Jurkat, Clone E6-1 (cell line): ENCODE results near the gene RCC1.
A peak's percentile ranks its signal among the peaks of the same experiment; 100 is the strongest.
"Not testable (repeated sequence)": the region's sequence is repeated elsewhere in the genome, so short reads cannot be mapped to it uniquely, and the experiment has no call there.

Source experiments
- DNase-seq: peaks from one replicate; pipeline ENCODE4 v3.0.0-alpha.2; 2011; ENCODE audit warnings: low read depth, low spot score
- H3K4me3 ChIP-seq: 2 replicates; pipeline ENCODE4 v1.5.1; 2011; ENCODE audit warnings: mild to moderate bottlenecking, low read length, control low read depth, moderate library complexity

RCC1 gene

DNA sequence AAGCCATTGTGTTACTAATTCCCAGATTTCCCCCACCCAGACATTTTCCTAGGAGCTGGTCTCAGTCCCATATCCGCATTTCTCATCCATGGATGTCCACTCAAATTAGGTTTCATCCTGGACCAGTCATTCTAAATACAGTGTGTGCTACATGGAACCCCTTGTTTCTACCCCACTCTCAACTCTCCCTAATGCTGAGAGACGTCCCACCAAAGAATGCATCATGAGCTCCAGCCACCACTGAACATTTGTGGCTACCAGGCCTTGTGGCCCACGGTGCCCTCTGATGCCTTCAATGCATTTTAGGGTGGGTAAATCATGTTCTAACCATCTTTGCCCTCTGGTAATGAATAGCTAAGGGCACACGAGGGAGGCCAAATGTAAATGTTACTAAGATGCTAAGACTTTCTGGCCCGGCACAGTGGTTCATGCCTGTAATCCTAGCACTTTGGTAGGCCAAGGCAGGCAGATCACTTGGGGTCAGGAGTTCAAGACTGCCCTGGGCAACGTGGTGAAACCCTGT is 72.9 kb downstream of the RCC1 start:
- H3K4me3 ChIP-seq = no peak overlapping the region
- no peak for DNase-seq

DNA sequence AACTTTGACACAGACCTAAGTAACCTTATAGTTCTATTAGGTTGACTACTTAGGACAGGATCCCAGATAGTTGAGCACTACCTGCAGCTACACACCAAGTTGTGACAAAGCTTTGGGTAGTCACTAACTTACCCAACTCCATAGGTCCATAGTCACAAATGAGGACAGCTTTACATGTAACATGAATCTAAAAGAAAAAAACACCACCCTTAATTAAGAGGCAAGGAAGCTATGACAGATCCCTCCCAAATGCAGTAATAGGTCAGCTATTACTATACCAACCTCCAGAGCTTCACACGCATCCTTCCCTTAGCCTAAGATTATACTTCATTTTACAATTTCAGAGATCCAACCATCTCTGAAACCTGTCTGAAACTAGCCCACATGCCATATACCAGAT is 73.6 kb downstream of the RCC1 start:
- no peak for DNase-seq
- H3K4me3 ChIP-seq = no peak overlapping the region

DNA sequence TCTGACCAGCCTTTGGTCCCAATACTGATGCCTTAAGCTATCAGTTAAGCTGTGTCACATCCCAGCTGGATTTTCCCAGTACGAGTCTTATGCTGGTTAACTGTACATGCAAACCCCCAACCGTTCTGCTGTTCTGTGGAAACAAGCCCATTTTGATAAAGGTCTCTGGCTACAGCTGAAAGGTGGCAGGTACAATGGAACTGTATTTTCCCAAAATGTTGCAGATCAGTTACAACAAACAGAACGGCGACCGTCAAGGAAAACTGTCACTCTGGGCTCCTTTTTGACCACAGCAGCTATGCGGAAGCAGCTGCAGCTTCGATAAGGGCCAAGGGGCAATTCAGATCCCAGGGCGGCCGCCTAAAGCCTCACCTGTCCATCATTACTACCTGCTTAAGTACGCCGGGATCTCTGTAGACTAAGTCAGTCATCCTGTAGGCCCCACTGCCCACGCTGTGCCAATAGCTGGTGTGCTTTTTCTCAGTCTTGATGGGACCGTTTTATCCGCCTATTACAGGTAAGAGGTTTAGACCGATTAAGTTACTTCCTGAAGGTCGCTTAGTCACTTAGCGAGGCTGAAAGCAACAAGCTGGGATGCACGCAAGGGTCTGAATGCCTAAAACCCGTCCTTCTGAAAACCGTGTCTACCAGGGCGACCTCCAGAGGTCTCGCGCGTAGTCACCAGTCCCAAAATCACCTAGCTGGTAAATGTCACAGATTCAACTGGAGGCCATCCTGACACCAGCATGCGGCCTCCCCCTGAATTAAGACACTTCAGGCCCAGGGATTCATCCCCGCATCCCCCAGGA is 75.1 kb downstream of the RCC1 start:
- DNase-seq = peak; percentile 44
- peak overlapping the region; percentile 78 for H3K4me3 ChIP-seq

DNA sequence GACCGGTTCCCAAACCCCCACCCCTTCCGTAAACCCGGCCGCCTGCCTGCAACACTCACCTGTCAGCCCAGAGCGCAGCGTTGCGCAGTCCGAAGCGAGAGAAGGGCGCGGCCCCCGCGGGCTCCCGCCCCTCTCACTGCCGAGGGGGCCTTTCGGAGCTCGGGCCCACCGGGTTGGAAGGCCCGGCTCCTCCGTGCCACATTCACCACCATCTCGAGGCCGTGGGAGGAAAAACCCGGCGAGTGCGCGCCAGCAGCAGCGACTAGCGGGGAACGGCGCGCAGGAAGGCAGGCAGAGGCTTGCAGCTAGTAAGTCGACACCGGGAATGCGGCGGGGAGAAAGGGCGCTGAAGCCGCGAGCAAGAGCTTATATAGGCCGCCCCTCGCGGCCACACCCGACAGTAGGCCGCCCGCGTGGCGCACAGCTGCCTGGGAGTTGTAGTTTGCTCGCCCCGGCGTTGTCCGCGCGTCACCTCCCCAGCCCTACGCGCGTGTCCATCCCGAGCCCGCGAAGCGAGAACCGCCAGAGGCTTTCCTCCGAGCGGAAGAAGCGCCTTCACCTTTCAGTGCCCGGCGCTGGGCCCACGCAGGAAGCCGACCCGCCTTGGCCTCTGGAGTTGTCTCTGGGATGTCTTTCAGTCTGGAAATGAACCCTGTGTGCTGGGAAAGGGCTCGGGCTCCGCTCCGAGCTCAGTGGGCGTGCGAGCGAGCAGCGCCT is 75.8 kb downstream of the RCC1 start:
- H3K4me3 ChIP-seq = peak overlapping the region; percentile 78
- DNase-seq = peak; percentile 93

DNA sequence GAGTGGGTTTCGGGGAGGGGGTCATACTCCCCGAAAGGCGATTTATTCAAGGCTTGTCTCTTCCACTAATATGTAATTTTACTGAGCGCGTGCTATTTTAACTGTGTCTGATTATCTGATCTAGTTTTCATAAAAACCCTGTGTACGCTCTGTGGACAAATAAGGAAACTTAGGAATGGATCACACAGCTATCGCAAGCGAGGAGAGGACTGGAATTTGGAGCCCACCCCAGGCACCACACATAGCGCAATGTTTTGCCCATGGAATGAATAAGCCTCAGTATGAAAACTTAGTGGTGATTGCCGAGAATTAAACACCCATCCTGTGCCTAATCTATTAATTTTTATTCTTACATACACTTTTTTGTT is 76.4 kb downstream of the RCC1 start:
- DNase-seq = no peak

DNA sequence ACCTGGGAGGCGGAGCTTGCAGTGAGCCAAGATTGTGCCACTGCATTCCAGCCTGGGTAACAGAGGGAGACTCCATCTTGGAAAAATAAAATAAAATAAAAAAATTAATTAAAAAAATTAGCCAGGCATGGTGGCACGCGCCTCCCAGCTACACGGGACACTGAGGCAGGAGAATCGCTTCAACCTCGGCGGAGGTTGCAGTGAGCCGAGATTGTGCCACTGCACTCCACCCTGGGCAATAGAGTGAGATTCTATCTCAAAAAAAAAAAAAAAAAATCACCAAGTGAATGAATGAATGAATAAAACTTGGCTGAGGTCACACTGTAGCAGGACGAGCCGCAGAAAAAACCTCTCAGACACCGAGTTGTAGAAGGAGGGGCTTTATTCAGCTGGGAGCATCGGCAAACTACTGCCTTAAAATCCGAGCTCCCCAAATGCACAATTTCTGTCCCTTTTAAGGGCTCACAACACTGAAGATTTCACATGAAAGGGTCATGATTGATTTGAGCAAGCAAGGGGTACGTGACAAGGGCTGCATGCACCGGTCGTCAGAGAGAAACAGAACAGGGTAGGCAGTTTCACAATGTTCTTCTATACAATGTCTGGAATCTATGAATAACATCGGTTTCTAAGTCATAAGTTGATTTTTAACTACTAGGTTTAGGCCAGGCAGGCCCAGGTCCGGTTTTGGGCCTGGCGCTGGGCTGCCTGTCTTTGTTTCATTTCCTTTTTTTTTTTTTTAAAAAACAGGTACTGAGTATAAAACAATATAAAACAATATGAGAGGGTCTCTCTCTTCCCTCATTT is 80.9 kb downstream of the RCC1 start:
- DNase-seq, H3K4me3 ChIP-seq: not testable (repeated sequence)

More for the DNA sequence above, 76.4 kb downstream of the RCC1 start:
- peak overlapping the region; percentile 78 for H3K4me3 ChIP-seq
